ENCODE data around the gene GARNL3.

The GARNL3 gene

GRCh38 chr9:127264462-127265219 is at the start of gene GARNL3:
Gene GARNL3 (plus strand): TSS chr9:127264774. CDS start chr9:127264878, 104 bp downstream.
- no peak for DNase-seq (ENCODE audit: low read depth)

- DNase-seq (ENCODE audit: low read depth): no peak
These were observed 49.0 kb upstream of the GARNL3 start for GRCh38 chr9:127215268-127216209.

- no peak for DNase-seq (ENCODE audit: low read depth)
These were observed 48.2 kb upstream of the GARNL3 start for GRCh38 chr9:127216210-127216887.

GRCh38 chr9:127216888-127217217 is 47.7 kb upstream of the GARNL3 start:
- DNase-seq (ENCODE audit: low read depth): no peak

GRCh38 chr9:127218818-127219217 is 45.8 kb upstream of the GARNL3 start:
- DNase-seq (ENCODE audit: low read depth): no peak

- DNase-seq (ENCODE audit: low read depth): no peak
These were observed 45.1 kb upstream of the GARNL3 start for GRCh38 chr9:127219520-127219919.

- DNase-seq (ENCODE audit: low read depth): no peak
These were observed 42.9 kb upstream of the GARNL3 start for GRCh38 chr9:127221695-127222094.

GRCh38 chr9:127222388-127223095 is 42.0 kb upstream of the GARNL3 start:
- no peak for DNase-seq (ENCODE audit: low read depth)

- DNase-seq (ENCODE audit: low read depth): no peak
These were observed 41.3 kb upstream of the GARNL3 start for GRCh38 chr9:127223266-127223665.

- DNase-seq (ENCODE audit: low read depth): no peak
These were observed 40.8 kb upstream of the GARNL3 start for GRCh38 chr9:127223810-127224177.

- peak; percentile 79 for DNase-seq (ENCODE audit: low read depth)
These were observed 40.2 kb upstream of the GARNL3 start for GRCh38 chr9:127224178-127224882.

- peak; percentile 76 for DNase-seq (ENCODE audit: low read depth)
These were observed 39.5 kb upstream of the GARNL3 start for GRCh38 chr9:127224883-127225739.

GRCh38 chr9:127225801-127226625 is 38.6 kb upstream of the GARNL3 start:
- no peak for DNase-seq (ENCODE audit: low read depth)

- DNase-seq (ENCODE audit: low read depth): no peak
These were observed 34.7 kb upstream of the GARNL3 start for GRCh38 chr9:127229691-127230417.

- peak; percentile 36 for DNase-seq (ENCODE audit: low read depth)
These were observed 32.9 kb upstream of the GARNL3 start for GRCh38 chr9:127231666-127232065.

- no peak for DNase-seq (ENCODE audit: low read depth)
These were observed 31.6 kb upstream of the GARNL3 start for GRCh38 chr9:127232833-127233549.

- no peak for DNase-seq (ENCODE audit: low read depth)
These were observed 31.0 kb upstream of the GARNL3 start for GRCh38 chr9:127233550-127233949.

- DNase-seq (ENCODE audit: low read depth): no peak
These were observed 30.6 kb upstream of the GARNL3 start for GRCh38 chr9:127233989-127234388.

All from amniotic epithelial cell (primary cell).